Lung (tissue), 10 donors: ENCODE measurements around the gene TRIM16. TPM values are rescaled to one million over a fixed set of nuclear protein-coding genes. Genes with fewer than 3 reads are reported as not detected.
A peak's percentile ranks its signal among the peaks of the same experiment; 100 is the strongest.
"Not testable (repeated sequence)": the region's sequence is repeated elsewhere in the genome, so short reads cannot be mapped to it uniquely, and the experiment has no call there.

Source experiments
- ATAC-seq: fragments of 200-7000 bp; cut with Tn5 transposase; one replicate; pipeline ENCODE4 v1.9.1; 2020; ENCODE audit warnings: moderate number of reproducible peaks; ENCODE audit not compliant: insufficient read depth, low FRiP score
- DNase-seq, 3 donors: peaks; one replicate each; pipeline ENCODE4 v3.0.0-alpha.2; 2013 to 2017
- H3K27ac ChIP-seq, 2 donors: one replicate each; pipeline ENCODE4 v1.5.1; 2013; ENCODE audit warnings: mild to moderate bottlenecking in 2 of 2, moderate library complexity in 2 of 2, control low read depth in 1 of 2, inconsistent platforms in 1 of 2, low read depth in 1 of 2, low read length in 1 of 2
- H3K27me3 ChIP-seq, 3 donors: one replicate each; pipeline ENCODE4 v1.5.1; 2013; ENCODE audit warnings: low read length in 2 of 3; ENCODE audit not compliant: control insufficient read depth in 3 of 3, insufficient read depth in 3 of 3
- H3K36me3 ChIP-seq, 4 donors: one replicate each; pipeline ENCODE4 v1.5.1; 2013; ENCODE audit warnings: low read length in 4 of 4, mild to moderate bottlenecking in 1 of 4, moderate library complexity in 1 of 4; ENCODE audit not compliant: control insufficient read depth in 4 of 4, insufficient read depth in 4 of 4
- H3K4me1 ChIP-seq, 5 donors: one replicate each; pipeline ENCODE4 v1.5.1; 2013; ENCODE audit warnings: low read length in 5 of 5, mild to moderate bottlenecking in 2 of 5, moderate library complexity in 1 of 5; ENCODE audit not compliant: control insufficient read depth in 5 of 5, insufficient read depth in 5 of 5
- H3K4me3 ChIP-seq: one replicate; pipeline ENCODE4 v1.5.1; 2013; ENCODE audit warnings: mild to moderate bottlenecking, control low read depth, moderate library complexity
- H3K9ac ChIP-seq, 2 donors: one replicate each; pipeline ENCODE4 v1.5.1; 2013; ENCODE audit warnings: low read length in 2 of 2, control low read depth in 1 of 2; ENCODE audit not compliant: insufficient read depth in 1 of 2
- H3K9me3 ChIP-seq, 4 donors: one replicate each; pipeline ENCODE4 v1.5.1; 2013; ENCODE audit warnings: low read length in 3 of 4, mild to moderate bottlenecking in 1 of 4, moderate library complexity in 1 of 4; ENCODE audit not compliant: control insufficient read depth in 4 of 4, insufficient read depth in 3 of 4
- WGBS, 2 donors: extraction: QIAGEN DNeasy Blood & Tissue Kit; methylation state at CpG; one replicate each; pipeline ENCODE4 v1.1.7; 2013; 5-methylcytosine and 5-hydroxymethylcytosine counted together
- polyA plus RNA-seq, 2 donors: library from polyadenylated mRNA; stranded (reverse); fragments of 200-250 nt; gene quantifications; one replicate each; pipeline ENCODE4 v1.2.1, GENCODE V29; 2013
- total RNA-seq, 2 donors: library from RNA; depleted of rRNA in 1 of 2; stranded (reverse); fragments of >200 nt in 1 of 2; gene quantifications; one replicate each; pipeline ENCODE4 v1.2.1, GENCODE V29; 2014 to 2021
- donor health status: Bipolar disorder and iron deficiency.
- donor health status: healthy.
- donor health status: DM: yes; HTN: yes; CAD: no.

Gene TRIM16
- total and polyA plus RNA-seq, 4 donors: 10.2 to 32.1 (median 21.0) TPM

DNA sequence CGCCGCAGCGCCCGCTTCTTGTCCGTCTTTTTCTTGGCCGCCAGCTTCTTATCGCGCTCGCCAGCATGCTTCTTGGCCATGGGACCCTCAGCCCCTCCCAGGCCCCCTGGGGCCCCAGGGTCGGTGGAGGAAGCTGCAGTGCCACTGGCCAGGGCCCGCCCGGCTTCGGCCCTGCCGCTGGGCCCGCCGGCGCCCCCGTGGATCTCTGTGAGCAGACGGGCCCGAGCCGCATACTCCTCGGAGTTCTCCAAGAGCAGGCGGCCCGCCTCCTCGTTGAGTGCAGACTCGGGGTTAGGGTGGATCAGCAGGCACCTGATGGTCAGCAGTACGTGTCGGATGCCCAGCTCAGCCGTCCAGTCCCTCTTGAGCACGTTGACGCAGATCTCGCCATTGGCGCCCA lies 20.1 kb upstream of the TRIM16 start:
- not testable (repeated sequence) for H3K27me3 ChIP-seq, DNase-seq, ATAC-seq, H3K27ac ChIP-seq, H3K4me3 ChIP-seq, H3K9ac ChIP-seq, H3K4me1 ChIP-seq
- WGBS, 2 donors: 95 to 98% methylated on average over 19 to 27 of the region's 33 CpGs
- H3K36me3 ChIP-seq: peaks cover 4 to 39% (median 27%) of the 10 kb centered on the region in 4 donors
- H3K9me3 ChIP-seq: peaks cover 0 to 11% (median 3%) of the 10 kb centered on the region in 4 donors

DNA sequence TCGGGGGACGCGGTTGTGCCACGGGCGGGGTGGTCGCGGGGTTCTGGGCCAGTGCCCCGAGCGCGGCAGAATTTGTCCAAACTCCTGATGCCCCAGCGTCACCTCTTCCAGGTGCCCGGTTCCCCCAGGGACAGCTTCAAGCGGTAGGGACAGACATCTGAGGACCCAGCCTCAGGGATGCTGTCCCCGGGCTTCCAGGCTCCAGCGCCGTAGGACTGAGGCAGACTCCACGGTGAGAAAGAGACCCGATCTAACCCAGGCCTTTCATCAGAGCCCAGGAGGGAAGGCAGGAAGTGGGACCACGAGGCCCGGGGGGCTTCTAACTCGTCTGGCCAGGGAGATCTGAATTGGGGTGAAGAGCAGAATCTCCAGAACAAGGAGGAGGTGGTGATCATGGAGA lies 15.8 kb upstream of the TRIM16 start:
- H3K27me3 ChIP-seq, H3K36me3 ChIP-seq, H3K9me3 ChIP-seq, ATAC-seq, H3K4me1 ChIP-seq, DNase-seq: not testable (repeated sequence)
- WGBS, 2 donors: 0 to 1% methylated on average over 11 to 14 of the region's 21 CpGs
- Histone ChIP-seq H3K4me3 (peak overlapping the region; percentile 39), H3K27ac (peak overlapping the region in 1 of 2 donors; percentile 33), H3K9ac (peak overlapping the region; percentile 32 to 46)

DNA sequence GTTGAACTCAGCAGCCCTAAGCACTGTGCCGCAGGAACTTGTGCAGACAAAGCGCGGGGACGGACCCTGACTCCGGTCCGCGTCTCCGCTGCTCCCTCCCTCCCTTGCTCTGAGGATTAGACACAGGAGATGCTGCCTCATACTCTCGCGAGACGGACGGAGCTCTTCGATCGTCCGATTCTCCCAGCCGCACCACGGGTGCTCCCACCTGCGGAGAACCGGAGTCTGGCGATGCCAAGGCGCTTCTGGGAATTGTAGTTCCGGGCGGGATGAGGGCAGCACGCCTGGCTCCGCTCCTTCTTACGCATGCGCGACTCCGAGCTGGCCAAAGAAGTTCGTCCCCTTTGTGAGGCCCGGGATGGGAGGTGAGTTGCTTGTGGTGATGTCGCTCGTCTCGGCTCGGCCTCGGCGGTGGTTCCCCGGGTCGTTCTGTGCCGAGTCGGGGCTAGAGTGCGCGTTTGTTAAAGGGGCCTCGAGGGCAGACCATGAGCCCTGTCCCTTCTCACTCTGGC lies 15.4 kb upstream of the TRIM16 start, which contains the start of gene ZNF286A:
TSS of gene ZNF286A (plus strand) at position 340 of the 512 bp plus-strand sequence. CDS start 578 bp downstream, outside the sequence.
- H3K36me3 ChIP-seq, H3K9me3 ChIP-seq, H3K4me1 ChIP-seq, H3K27me3 ChIP-seq: not testable (repeated sequence)
- ATAC-seq (peak; percentile 100), DNase-seq (peak; percentile 99 to 100 (median 100))
- peak within 1 kb of the TSS; percentile 46 for H3K9ac ChIP-seq
- WGBS, 2 donors: 0% methylated on average over 44 of the region's 44 CpGs
- H3K27ac ChIP-seq: peak within 1 kb of the TSS in 1 of 2 donors; percentile 33
- peak within 1 kb of the TSS; percentile 39 for H3K4me3 ChIP-seq

DNA sequence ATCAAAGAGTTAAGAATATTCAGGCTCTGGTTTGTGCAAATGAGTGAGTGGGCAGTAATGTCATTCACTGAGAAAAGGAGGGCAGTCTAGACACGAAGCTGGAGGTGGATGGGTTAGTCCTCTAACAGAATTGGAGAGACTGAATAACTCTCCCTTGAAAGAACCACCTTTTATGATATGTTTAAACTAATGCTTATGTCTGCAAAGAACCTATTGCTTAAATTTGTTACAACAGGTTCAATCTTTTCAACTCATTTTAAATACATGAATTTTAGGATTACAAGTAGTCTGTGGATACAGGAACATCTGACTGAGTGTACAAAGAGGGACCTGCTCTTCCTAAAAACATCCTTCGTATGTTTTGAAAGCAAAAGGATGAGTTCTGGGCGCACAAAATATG lies 14.9 kb upstream of the TRIM16 start:
- DNase-seq: peak in 2 of 3 donors; percentile 4 to 30
- ATAC-seq: peak; percentile 3
- not testable (repeated sequence) for H3K4me3 ChIP-seq, H3K27me3 ChIP-seq, H3K9me3 ChIP-seq, H3K36me3 ChIP-seq, H3K27ac ChIP-seq, H3K4me1 ChIP-seq
- WGBS, 2 donors: 14 to 17% methylated on average over 1 of the region's 3 CpGs
- H3K9ac ChIP-seq: peak overlapping the region in 1 of 2 donors; percentile 46

DNA sequence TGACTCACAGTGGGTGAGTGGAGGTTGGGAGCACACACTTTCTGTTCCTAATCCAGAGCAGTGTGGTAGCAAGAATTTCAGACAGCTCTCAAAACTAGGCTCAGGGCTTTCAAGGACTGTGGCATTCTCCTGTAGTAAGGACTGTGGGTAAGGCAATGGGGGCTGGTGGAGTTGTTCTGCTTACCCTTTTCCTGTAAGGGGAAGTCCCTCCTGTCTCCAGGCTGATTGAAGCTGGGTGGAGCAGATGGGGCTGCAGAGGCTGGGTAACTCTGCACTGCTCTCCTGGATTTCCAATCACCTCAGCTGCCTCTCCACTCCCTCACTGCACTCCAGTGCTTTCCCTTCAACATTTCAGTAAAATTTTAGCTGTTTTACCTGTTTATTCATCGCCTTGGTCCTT lies 3.4 kb upstream of the TRIM16 start:
- not testable (repeated sequence) for H3K9me3 ChIP-seq, ATAC-seq, H3K27me3 ChIP-seq, DNase-seq, H3K27ac ChIP-seq, H3K4me1 ChIP-seq, H3K4me3 ChIP-seq, H3K36me3 ChIP-seq, H3K9ac ChIP-seq
- WGBS, 2 donors: 100% methylated on average over 1 of the region's 1 CpG

DNA sequence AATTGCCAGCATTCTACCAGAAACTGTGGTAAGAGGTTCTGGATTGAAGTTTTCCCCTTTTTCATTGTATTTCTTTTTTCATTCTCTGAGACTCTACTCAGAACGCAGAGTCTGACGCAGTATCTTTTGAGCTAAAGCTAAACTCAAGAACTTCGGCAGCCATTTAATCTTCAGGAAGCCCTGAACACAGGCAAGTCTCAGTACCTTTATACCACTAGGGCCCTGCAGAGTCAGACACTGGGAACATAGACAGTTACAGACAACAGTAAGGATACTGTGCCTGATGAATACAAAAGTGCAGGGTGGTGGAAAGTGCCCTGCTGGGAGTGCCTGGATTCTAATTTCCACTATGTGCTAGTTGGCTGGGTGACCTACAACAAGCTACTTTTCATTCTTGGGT lies 976 bp downstream of the TRIM16 start:
- H3K9me3 ChIP-seq, H3K27me3 ChIP-seq, DNase-seq, H3K4me3 ChIP-seq, H3K36me3 ChIP-seq, ATAC-seq, H3K27ac ChIP-seq, H3K4me1 ChIP-seq: not testable (repeated sequence)
- 93 to 97% methylated on average over 3 of the region's 3 CpGs for WGBS, 2 donors
- peak overlapping the region in 1 of 2 donors; percentile 68 for H3K9ac ChIP-seq

DNA sequence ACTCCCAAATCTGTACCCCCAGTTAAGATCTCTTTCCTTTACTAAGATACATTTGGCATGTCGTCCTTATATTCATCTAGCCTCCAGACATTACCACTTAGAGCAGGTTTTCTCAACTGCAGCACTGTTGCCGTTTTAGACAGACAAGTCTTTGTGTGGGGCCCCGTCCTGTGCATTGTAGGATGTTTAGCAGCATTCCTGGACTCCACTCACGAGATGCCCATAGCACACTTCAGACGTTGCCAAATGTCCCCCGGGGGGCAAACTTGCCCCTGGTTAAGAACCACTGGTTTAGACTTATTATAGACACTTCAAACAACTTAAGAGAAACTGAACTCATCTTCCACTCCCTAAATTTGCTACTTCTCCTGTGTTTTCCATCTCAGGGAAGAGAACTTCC lies 8.1 kb downstream of the TRIM16 start:
- H3K9me3 ChIP-seq, H3K27me3 ChIP-seq, H3K36me3 ChIP-seq, ATAC-seq, H3K27ac ChIP-seq, H3K4me3 ChIP-seq, H3K4me1 ChIP-seq, DNase-seq, H3K9ac ChIP-seq: not testable (repeated sequence)
- 90 to 93% methylated on average over 6 of the region's 6 CpGs for WGBS, 2 donors

DNA sequence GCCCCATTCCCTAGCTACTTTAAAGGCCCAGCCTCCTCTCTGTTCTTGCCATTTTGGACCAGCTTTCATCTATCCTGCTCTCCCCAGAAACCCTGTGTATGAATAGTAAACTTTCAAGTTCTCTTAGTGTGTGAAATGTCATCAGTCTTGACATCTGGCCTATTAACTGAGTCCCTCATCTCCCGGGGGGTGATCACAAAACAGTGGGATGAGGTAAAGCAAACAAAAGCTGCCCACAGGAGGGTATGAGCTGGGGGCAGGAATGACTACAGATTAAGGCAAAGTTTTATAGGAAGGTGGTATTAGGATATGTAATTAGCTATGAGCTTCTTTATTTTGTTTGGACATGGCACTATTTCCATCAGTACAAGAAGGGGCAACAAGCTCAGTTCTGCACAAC lies 9.5 kb downstream of the TRIM16 start:
- not testable (repeated sequence) for H3K4me3 ChIP-seq, H3K4me1 ChIP-seq, H3K27ac ChIP-seq, H3K27me3 ChIP-seq, DNase-seq, H3K36me3 ChIP-seq, H3K9ac ChIP-seq, ATAC-seq, H3K9me3 ChIP-seq
- 88 to 91% methylated on average over 1 of the region's 1 CpG for WGBS, 2 donors
